Activated naive CD4-positive, alpha-beta T cell treated with anti-CD3 and anti-CD28 coated beads, Interleukin-2, amount 50 U/mL, for 72 hours (primary cell): Measurements from ENCODE around the gene PAFAH1B1. TPM values are rescaled to one million over a fixed set of nuclear protein-coding genes. Genes with fewer than 3 reads are reported as not detected.
"Not testable (repeated sequence)": the region's sequence is repeated elsewhere in the genome, so short reads cannot be mapped to it uniquely, and the experiment has no call there.

Experiments
- ATAC-seq, 2 donors: fragments of 150-1000 bp; cut with Tn5 transposase; 2 replicates each; pipeline ENCODE4 v1.10.0; 2021; ENCODE audit warnings: mild to moderate bottlenecking in 2 of 2, moderate library complexity in 2 of 2
- DNase-seq, 2 donors: peaks; one replicate each; pipeline ENCODE4 v3.0.0; 2021 to 2022; ENCODE audit warnings: low spot score in 2 of 2
- H3K27ac Mint-ChIP-seq, 2 donors: one replicate each; pipeline ENCODE4 v1.8.0; 2022; ENCODE audit warnings: mild to moderate bottlenecking in 2 of 2, mixed read lengths in 2 of 2
- H3K36me3 Mint-ChIP-seq, 2 donors: one replicate each; pipeline ENCODE4 v1.8.0; 2022; ENCODE audit warnings: mixed read lengths in 2 of 2
- H3K9me3 Mint-ChIP-seq, 2 donors: one replicate each; pipeline ENCODE4 v1.8.0; 2022; ENCODE audit warnings: mixed read lengths in 2 of 2
- total RNA-seq, 2 donors: library from RNA; stranded (reverse); gene quantifications; one replicate each; pipeline ENCODE4 v1.2.3, GENCODE V29; 2022

The PAFAH1B1 gene
- total RNA-seq, 2 donors from 2014 or later = 170 to 190 TPM

- peak overlapping the region; percentile 37 to 45 for H3K27ac Mint-ChIP-seq
- peak in 1 of 2 donors; percentile 47 for ATAC-seq
- DNase-seq = no peak
- peaks cover 6 to 26% of the 10 kb centered on the region in 2 donors for H3K36me3 Mint-ChIP-seq
- peaks cover 0 to 10% of the 10 kb centered on the region in 2 donors for H3K9me3 Mint-ChIP-seq
Observed at GRCh38 chr17:2656283-2656682, 62.8 kb downstream of the PAFAH1B1 start.

DNA sequence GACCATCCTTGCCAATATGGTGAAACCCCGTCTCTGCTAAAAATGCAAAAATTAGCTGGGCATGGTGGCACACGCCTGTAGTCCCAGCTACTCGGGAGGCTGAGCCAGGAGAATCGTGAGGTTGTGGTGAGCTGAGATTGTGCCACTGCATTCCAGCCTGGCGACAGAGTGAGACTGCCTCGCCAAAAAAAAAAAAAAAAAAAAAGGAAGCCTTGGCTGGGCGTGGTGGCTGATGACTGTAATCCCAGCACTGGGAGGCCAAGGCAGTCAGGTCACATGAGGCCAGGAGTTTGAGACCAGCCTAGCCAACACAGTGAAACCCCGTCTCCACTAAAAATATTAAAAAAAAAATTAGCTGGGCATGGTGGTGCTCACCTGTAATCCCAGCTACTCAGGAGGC, 65.9 kb downstream of the PAFAH1B1 start:
- H3K27ac Mint-ChIP-seq, H3K9me3 Mint-ChIP-seq, H3K36me3 Mint-ChIP-seq, DNase-seq, ATAC-seq: not testable (repeated sequence)

DNA sequence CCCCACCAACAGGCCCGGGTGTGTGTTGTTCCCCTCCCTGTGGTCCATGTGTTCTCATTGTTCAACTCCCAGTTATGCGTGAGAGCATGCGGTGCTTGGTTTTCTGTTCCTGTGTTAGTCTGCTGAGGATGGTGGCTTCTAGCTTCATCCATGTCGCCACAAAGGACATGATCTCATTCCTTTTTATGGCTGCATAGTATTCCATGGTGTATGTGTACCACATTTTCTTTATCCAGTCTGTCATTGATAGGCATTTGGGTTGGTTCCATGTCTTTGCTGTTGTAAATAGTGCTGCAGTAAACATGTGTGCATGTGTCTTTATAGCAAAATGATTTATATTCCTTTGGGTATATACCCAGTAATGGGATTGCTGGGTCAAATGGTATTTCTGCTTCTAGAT, 67.0 kb downstream of the PAFAH1B1 start:
- DNase-seq, H3K9me3 Mint-ChIP-seq, H3K36me3 Mint-ChIP-seq, ATAC-seq: not testable (repeated sequence)
- peak overlapping the region in 1 of 2 donors; percentile 59 for H3K27ac Mint-ChIP-seq

- no peak for ATAC-seq
- no peak for DNase-seq
- Mint-ChIP-seq H3K36me3 (peaks cover 0 to 41% of the 10 kb centered on the region in 2 donors), H3K27ac (no peak overlapping the region), H3K9me3 (no peaks in the 10 kb centered on the region)
Observed at GRCh38 chr17:2672026-2672425, 78.6 kb downstream of the PAFAH1B1 start.

DNA sequence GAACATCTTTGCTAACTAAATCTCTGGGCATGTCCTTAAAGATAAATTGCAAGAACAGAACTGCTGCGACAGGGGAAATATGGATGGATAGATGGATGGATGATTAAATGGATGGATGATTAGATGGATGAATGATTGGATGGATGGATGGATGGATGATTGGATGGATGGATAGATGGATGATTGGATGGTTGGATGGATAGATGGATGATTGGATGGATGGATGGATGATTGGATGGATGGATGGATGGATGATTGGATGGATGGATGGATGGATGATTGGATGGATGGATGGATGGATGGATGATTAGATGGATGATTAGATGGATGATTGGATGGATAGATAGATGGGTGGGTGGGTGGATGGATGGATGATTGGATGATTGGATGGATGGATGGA, 85.8 kb downstream of the PAFAH1B1 start:
- DNase-seq, H3K9me3 Mint-ChIP-seq, ATAC-seq: not testable (repeated sequence)
- H3K27ac Mint-ChIP-seq = peak overlapping the region; percentile 3 to 70
- H3K36me3 Mint-ChIP-seq = peaks cover 5 to 30% of the 10 kb centered on the region in 2 donors

DNA sequence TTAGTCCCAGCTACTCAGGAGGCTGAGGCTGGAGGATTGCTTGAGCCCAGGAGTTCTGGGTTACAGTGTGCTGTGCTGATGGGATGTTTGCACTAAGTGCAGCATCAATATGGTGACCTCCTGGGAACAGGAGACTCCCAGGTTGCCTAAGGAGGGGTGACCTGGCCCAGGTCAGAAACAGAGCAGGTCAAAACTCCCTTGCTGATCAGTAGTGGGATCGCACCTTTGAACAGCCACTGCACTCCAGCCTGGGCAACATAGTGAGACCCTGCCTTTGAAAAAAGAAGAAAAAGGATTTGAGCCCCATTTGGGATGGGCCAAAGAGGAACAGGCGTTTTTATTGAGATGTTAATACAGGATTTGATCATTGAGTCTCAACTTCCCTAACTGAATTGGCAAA, 87.5 kb downstream of the PAFAH1B1 start:
- peak in 1 of 2 donors; percentile 44 for DNase-seq
- ATAC-seq = no peak
- Mint-ChIP-seq H3K36me3 (peaks cover 5 to 19% of the 10 kb centered on the region in 2 donors), H3K27ac (peak overlapping the region in 1 of 2 donors; percentile 60), H3K9me3 (no peaks in the 10 kb centered on the region)

- Mint-ChIP-seq H3K36me3 (peaks cover 5 to 19% of the 10 kb centered on the region in 2 donors), H3K9me3 (no peaks in the 10 kb centered on the region), H3K27ac (peak overlapping the region in 1 of 2 donors; percentile 68)
- ATAC-seq (no peak), DNase-seq (no peak)
Observed at GRCh38 chr17:2681650-2682049, 88.2 kb downstream of the PAFAH1B1 start.

DNA sequence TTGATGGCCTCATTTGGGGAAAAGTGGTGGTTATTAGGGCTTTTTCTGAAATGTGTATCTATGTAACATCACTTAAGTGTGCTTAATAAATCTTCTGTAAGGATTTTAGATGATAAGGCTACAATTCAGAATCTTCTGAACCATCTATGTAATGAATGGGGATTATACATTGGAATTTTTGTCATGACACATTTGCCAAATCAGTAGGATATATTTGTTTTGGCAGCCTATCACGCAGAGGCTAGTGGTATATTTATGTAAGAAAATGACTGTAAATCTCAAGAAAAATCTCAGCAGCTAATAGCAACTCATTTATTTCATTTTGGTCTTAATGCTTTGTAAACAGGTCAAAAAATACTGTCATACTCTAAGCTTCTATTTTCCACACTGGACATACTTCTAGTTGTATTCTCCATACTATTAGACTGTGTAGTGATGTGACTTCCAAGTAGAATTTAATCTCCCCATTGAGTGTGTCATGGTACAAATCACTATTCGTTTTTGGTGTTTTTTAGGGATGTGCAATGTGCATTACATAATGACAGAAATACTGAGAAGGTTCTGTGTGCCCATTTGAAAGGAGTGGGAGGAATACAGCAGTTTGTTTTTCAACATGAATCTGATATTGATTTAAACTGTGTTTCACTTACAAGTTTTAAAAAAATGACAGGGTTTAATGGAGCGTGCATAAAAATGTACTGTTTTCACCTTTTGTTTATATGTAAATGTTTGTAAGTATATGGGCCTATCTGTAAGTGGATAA, 88.9 kb downstream of the PAFAH1B1 start:
- ATAC-seq (no peak), DNase-seq (no peak)
- no peaks in the 10 kb centered on the region for H3K9me3 Mint-ChIP-seq
- peaks cover 5 to 19% of the 10 kb centered on the region in 2 donors for H3K36me3 Mint-ChIP-seq
- H3K27ac Mint-ChIP-seq = peak overlapping the region; percentile 35 to 68

DNA sequence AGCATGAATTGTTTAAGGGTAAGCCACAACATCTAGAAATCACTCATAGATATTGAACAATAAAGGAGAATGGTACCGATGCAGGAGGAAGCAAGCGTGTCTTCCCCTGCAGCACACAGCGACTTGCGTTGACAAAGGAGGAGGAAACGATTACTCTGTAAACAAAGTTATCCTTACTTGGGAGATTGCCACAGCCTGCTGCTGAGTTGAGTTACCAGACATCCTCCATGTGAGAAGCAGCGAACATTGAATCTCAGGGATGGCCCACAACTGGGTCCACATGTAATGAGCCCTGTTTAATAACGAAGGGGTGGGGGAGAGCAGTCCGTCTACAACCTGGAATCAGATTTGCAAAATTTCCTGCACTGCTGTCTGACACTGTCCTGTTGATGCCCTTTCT, 90.5 kb downstream of the PAFAH1B1 start:
- DNase-seq (peak in 1 of 2 donors; percentile 39), ATAC-seq (no peak)
- H3K9me3 Mint-ChIP-seq = no peaks in the 10 kb centered on the region
- H3K27ac Mint-ChIP-seq = peak overlapping the region in 1 of 2 donors; percentile 52
- H3K36me3 Mint-ChIP-seq = peaks cover 5 to 18% of the 10 kb centered on the region in 2 donors

GRCh38 chr17:2684549-2684948, 91.1 kb downstream of the PAFAH1B1 start:
- Mint-ChIP-seq H3K9me3 (no peaks in the 10 kb centered on the region), H3K27ac (peak overlapping the region in 1 of 2 donors; percentile 69), H3K36me3 (peaks cover 5 to 12% of the 10 kb centered on the region in 2 donors)
- ATAC-seq (no peak), DNase-seq (peak in 1 of 2 donors; percentile 33)

- DNase-seq (peak in 1 of 2 donors; percentile 23), ATAC-seq (no peak)
- peaks cover 0 to 5% of the 10 kb centered on the region in 2 donors for H3K36me3 Mint-ChIP-seq
- H3K9me3 Mint-ChIP-seq = no peaks in the 10 kb centered on the region
- no peak overlapping the region for H3K27ac Mint-ChIP-seq
Observed at GRCh38 chr17:2685696-2686095, 92.2 kb downstream of the PAFAH1B1 start.

DNA sequence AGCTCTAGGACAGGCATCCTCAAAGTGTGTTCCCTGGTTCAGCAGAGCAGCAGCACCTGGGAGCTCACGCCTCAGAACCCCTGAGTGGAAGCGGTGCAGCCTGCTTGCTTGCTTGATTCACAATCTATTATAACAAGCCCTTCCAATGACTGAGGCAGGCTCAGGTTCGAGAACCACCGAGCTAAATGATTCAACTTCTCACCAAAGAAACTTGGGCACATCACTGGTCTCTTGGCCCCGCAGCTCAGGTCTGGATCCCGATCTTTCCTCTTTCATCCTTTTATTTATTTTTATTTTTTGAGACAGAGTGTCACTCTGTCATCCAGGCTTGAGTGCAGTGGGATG, 93.6 kb downstream of the PAFAH1B1 start:
- DNase-seq (peak in 1 of 2 donors; percentile 25), ATAC-seq (no peak)
- Mint-ChIP-seq H3K27ac (peak overlapping the region in 1 of 2 donors; percentile 82), H3K9me3 (no peaks in the 10 kb centered on the region), H3K36me3 (no peaks in the 10 kb centered on the region)

GRCh38 chr17:2688351-2689342, 95.2 kb downstream of the PAFAH1B1 start:
- no peaks in the 10 kb centered on the region for H3K9me3 Mint-ChIP-seq
- ATAC-seq (peak in 1 of 2 donors; percentile 13), DNase-seq (peak in 1 of 2 donors; percentile 47)
- H3K36me3 Mint-ChIP-seq = no peaks in the 10 kb centered on the region
- H3K27ac Mint-ChIP-seq = peak overlapping the region; percentile 54 to 87

GRCh38 chr17:2689411-2690164, 96.1 kb downstream of the PAFAH1B1 start:
- Mint-ChIP-seq H3K27ac (peak overlapping the region in 1 of 2 donors; percentile 87), H3K36me3 (no peaks in the 10 kb centered on the region), H3K9me3 (no peaks in the 10 kb centered on the region)
- ATAC-seq (peak in 1 of 2 donors; percentile 11), DNase-seq (peak in 1 of 2 donors; percentile 53)

- DNase-seq = peak in 1 of 2 donors; percentile 45
Observed at GRCh38 chr17:2690165-2691068, 97.0 kb downstream of the PAFAH1B1 start.

More at GRCh38 chr17:2690165-2691068, 97.0 kb downstream of the PAFAH1B1 start:
- no peak for ATAC-seq
- Mint-ChIP-seq H3K27ac (peak overlapping the region in 1 of 2 donors; percentile 44), H3K36me3 (no peaks in the 10 kb centered on the region), H3K9me3 (no peaks in the 10 kb centered on the region)
